ENCODE data around the gene BABAM2.

- no peak for TF ChIP-seq CTCF (IDR thresholded peaks at IDR 0.05)
- TF ChIP-seq POLR2A (IDR thresholded peaks at IDR 0.05) = no peak
- no peak for TF ChIP-seq EP300 (IDR thresholded peaks at IDR 0.05; ENCODE audit: low read depth)
These were observed 488.4 kb downstream of the BABAM2 start for GRCh38 chr2:28378679-28379584.

Data from transverse colon (tissue), 3 donors.